AG04449 (cell line): Measurements from ENCODE around the gene RAB11FIP4.

ENCODE experiments used
- CTCF ChIA-PET: fragments of 350-600 bp; formaldehyde crosslinking; extraction: SDS; loops from one replicate; lab custom pipeline; 2021; ENCODE audit warnings: antibody characterized with exemption; lab: Yijun Ruan, JAX
- POLR2A ChIA-PET: fragments of 400-600, 350-600 bp; formaldehyde crosslinking; extraction: SDS; loops from one replicate; lab custom pipeline; 2020; ENCODE audit warnings: antibody characterized with exemption, inconsistent platforms; lab: Yijun Ruan, JAX
- DNase-seq: peaks from one replicate; pipeline ENCODE4 v3.0.0-alpha.2; 2010; ENCODE audit warnings: low read depth, low spot score
- H3K4me3 ChIP-seq: 2 replicates; pipeline ENCODE4 v1.5.1; 2011; ENCODE audit warnings: low read depth, mild to moderate bottlenecking, control low read depth, low read length
- TF ChIP-seq, protein P1 (sequence below): IDR thresholded peaks from one replicate; pipeline ENCODE4 v1.5.1; 2011; ENCODE audit warnings: mild to moderate bottlenecking, moderate library complexity, low read length, control low read depth, inconsistent platforms; ENCODE audit not compliant: insufficient read depth; ENCODE audit errors: missing control alignments

RAB11FIP4 gene

GRCh38 chr17:31566247-31566991, 174.9 kb downstream of the RAB11FIP4 start:
- TF ChIP-seq, protein P1, sequence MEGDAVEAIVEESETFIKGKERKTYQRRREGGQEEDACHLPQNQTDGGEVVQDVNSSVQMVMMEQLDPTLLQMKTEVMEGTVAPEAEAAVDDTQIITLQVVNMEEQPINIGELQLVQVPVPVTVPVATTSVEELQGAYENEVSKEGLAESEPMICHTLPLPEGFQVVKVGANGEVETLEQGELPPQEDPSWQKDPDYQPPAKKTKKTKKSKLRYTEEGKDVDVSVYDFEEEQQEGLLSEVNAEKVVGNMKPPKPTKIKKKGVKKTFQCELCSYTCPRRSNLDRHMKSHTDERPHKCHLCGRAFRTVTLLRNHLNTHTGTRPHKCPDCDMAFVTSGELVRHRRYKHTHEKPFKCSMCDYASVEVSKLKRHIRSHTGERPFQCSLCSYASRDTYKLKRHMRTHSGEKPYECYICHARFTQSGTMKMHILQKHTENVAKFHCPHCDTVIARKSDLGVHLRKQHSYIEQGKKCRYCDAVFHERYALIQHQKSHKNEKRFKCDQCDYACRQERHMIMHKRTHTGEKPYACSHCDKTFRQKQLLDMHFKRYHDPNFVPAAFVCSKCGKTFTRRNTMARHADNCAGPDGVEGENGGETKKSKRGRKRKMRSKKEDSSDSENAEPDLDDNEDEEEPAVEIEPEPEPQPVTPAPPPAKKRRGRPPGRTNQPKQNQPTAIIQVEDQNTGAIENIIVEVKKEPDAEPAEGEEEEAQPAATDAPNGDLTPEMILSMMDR: no peak
- ChIA-PET POLR2A (interaction anchor here (1.9 kb wide), 1 partner anchor 14 kb away, joined by 6 read pairs; no protein-coding TSS in a partner anchor), CTCF (interaction anchor here (1.4 to 12.4 kb wide), 3 partner anchors 10 to 277 kb away, joined by 4 to 200 read pairs (median 4); no protein-coding TSS in a partner anchor)
- DNase-seq: no peak
- H3K4me3 ChIP-seq: no peak overlapping the region

GRCh38 chr17:31566992-31567373, 175.5 kb downstream of the RAB11FIP4 start:
- ChIA-PET POLR2A (no interaction called here), CTCF (interaction anchor here (12.4 kb wide), 1 partner anchor 276 kb away, joined by 200 read pairs; no protein-coding TSS in a partner anchor)
- DNase-seq: no peak
- TF ChIP-seq, protein P1: no peak
- no peak overlapping the region for H3K4me3 ChIP-seq

- CTCF ChIA-PET: no interaction called here
- no peak for DNase-seq
- H3K4me3 ChIP-seq: no peak overlapping the region
- TF ChIP-seq, protein P1: no peak
- POLR2A ChIA-PET: no interaction called here
Measured at GRCh38 chr17:31568121-31568520, 176.6 kb downstream of the RAB11FIP4 start.

DNA sequence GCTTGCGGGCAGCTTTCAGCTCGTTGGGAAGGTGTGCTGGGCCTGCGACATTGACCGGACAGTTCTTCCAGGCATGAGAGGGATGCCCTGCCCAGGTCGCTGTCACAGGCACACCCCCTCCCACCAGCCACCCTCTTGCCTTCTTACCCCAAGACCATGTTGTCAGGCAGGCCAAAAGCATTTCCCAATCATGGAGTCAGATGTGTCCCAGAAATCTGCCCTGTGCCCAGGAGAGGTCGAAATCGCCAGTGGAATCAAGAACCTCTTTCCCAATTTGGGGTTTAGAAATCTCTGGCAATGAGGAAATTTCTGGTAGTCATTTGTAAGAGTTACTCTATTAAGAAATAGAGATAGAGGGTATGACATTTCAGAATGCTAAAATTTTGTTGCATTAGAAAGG, 177.1 kb downstream of the RAB11FIP4 start:
- ChIA-PET POLR2A (no interaction called here), CTCF (no interaction called here)
- DNase-seq: no peak
- no peak overlapping the region for H3K4me3 ChIP-seq
- TF ChIP-seq, protein P1: no peak

GRCh38 chr17:31570231-31570630, 178.8 kb downstream of the RAB11FIP4 start:
- DNase-seq: no peak
- ChIA-PET CTCF (interaction anchor here (1.0 kb wide), 1 partner anchor 14 kb away, joined by 3 read pairs; no protein-coding TSS in a partner anchor), POLR2A (no interaction called here)
- no peak overlapping the region for H3K4me3 ChIP-seq
- TF ChIP-seq, protein P1: no peak

DNA sequence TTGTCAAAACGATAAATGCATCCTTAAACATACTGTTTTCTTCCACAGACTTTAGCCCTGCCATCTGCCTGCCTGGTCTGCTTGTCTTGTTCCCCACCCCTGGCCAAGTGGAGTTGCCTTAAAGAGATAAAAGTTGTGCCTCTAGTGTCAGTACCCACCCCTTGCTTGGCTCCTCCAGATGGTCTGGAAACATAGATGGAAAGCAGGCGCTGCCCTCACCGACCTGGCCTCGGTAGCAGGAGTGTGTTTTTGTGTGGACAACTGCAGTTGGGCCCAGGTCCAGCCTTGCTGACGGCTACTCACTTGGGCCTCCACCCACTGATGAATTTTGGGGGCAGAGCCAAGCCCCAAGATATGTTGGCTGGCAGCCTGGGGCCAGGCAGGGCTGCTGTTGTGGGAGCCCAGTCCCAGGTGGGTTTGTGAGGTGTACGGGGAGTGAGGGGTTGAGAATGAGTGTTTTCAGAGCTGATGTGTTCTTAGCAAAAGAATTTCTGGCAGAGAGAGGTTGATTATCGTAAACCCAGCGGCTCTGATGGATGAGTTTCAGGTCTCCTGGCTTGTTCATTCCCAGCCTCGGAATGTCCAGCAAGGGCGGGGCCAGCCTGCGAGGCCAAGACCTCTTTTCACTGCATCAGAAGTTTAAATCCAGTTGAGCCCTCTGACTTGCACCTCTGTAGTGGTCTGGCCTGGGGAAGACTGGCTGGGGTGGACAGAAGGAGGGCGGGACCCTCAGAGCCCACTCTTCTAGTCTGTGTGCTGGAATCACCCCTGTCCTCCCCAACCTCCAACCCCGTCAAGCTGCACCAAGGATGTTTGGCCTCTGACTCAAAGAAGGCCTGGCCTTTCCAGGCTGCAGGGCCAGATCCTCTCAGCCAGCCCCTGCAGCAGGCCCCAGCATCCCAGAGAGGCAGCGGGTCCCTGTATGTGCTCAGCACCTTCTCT, 179.7 kb downstream of the RAB11FIP4 start:
- H3K4me3 ChIP-seq: no peak overlapping the region
- ChIA-PET POLR2A (interaction anchor here (0.6 to 2.1 kb wide), 4 partner anchors 10 to 180 kb away, joined by 4 to 11 read pairs (median 4); no protein-coding TSS in a partner anchor), CTCF (interaction anchor here (4.0 kb wide), 1 partner anchor 270 kb away, joined by 29 read pairs; no protein-coding TSS in a partner anchor)
- DNase-seq: no peak
- TF ChIP-seq, protein P1: no peak
